Measurements from ENCODE around the gene ERC2.

DNA sequence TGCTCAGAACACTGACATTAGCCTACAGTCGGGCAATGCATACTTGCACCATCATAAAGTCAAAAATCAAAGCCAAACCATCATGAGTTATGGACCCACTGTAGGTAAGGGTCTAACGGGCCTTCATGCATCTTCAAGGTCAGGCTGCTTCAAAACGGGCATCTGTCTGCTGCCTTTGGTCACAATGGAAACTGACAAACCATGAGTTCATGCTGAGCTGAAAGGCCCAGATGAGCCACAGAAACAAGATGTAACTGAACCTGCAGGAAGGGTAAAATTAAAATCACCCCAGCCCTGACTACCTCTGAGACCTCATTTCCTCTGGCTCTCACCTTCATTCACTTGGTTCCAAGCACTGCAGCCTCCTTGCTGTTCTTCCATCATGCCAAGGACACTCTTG, 143.8 kb downstream of the ERC2 start:
- TF ChIP-seq, protein P1, sequence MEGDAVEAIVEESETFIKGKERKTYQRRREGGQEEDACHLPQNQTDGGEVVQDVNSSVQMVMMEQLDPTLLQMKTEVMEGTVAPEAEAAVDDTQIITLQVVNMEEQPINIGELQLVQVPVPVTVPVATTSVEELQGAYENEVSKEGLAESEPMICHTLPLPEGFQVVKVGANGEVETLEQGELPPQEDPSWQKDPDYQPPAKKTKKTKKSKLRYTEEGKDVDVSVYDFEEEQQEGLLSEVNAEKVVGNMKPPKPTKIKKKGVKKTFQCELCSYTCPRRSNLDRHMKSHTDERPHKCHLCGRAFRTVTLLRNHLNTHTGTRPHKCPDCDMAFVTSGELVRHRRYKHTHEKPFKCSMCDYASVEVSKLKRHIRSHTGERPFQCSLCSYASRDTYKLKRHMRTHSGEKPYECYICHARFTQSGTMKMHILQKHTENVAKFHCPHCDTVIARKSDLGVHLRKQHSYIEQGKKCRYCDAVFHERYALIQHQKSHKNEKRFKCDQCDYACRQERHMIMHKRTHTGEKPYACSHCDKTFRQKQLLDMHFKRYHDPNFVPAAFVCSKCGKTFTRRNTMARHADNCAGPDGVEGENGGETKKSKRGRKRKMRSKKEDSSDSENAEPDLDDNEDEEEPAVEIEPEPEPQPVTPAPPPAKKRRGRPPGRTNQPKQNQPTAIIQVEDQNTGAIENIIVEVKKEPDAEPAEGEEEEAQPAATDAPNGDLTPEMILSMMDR (IDR thresholded peaks at IDR 0.05; ENCODE audit: insufficient read depth, low read depth, low read length) = no peak
- TF ChIP-seq EZH2 (IDR thresholded peaks at IDR 0.05; ENCODE audit: insufficient read depth, low read length) = no peak

Data from astrocyte (in vitro differentiated cells and primary cell).